ENCODE results near the gene ARL8A. TPM values are rescaled to one million over a fixed set of nuclear protein-coding genes. Genes with fewer than 3 reads are reported as not detected.
"Not testable (repeated sequence)": the region's sequence is repeated elsewhere in the genome, so short reads cannot be mapped to it uniquely, and the experiment has no call there.

Gene ARL8A
- total and polyA plus RNA-seq, 2 experiments from 2014 or later: 42.1 to 45.3 TPM

DNA sequence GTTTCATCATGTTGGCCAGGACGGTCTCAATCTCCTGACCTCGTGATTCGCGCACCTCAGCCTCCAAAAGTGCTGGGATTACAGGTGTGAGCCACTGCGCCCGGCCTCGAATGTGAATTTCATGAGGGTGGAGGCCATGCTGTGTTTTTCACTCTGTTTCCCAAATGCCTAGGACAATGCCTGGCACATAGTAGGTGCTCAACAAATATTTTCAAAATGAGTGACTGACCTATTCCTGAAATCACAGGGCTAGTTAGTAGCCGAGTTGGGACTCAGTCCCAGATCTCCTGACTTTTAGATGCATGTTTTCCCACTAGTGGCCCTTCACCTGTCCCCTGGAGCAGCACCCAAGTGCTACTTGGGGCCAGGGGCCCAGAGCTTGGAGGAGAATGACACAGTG, 28.2 kb downstream of the ARL8A start:
- H3K27ac ChIP-seq: no peak overlapping the region
- no peaks in the 10 kb centered on the region for H3K9me3 ChIP-seq (ENCODE audit: low read depth)
- H3K4me3 ChIP-seq: no peak overlapping the region
- no peaks in the 10 kb centered on the region for H3K27me3 ChIP-seq
- no peak for TF ChIP-seq CTCF (IDR thresholded peaks at IDR 0.05; ENCODE audit: low read depth, low read length)
- peaks cover 8% of the 10 kb centered on the region for H3K4me1 ChIP-seq (ENCODE audit: low read depth)
- DNase-seq (ENCODE audit: low read depth in 1 of 2, low spot score in 1 of 2): no peak
- no peaks in the 10 kb centered on the region for H3K36me3 ChIP-seq

- H3K9me3 ChIP-seq (ENCODE audit: low read depth): no peaks in the 10 kb centered on the region
- no peak for TF ChIP-seq CTCF (IDR thresholded peaks at IDR 0.05; ENCODE audit: low read depth, low read length)
- no peak overlapping the region for H3K4me3 ChIP-seq
- H3K4me1 ChIP-seq (ENCODE audit: low read depth): peaks cover 8% of the 10 kb centered on the region
- H3K27ac ChIP-seq: no peak overlapping the region
- no peak for DNase-seq (ENCODE audit: low read depth in 1 of 2, low spot score in 1 of 2)
- H3K27me3 ChIP-seq: no peaks in the 10 kb centered on the region
- no peaks in the 10 kb centered on the region for H3K36me3 ChIP-seq
These were observed 30.7 kb downstream of the ARL8A start for GRCh38 chr1:202113690-202114300.

DNA sequence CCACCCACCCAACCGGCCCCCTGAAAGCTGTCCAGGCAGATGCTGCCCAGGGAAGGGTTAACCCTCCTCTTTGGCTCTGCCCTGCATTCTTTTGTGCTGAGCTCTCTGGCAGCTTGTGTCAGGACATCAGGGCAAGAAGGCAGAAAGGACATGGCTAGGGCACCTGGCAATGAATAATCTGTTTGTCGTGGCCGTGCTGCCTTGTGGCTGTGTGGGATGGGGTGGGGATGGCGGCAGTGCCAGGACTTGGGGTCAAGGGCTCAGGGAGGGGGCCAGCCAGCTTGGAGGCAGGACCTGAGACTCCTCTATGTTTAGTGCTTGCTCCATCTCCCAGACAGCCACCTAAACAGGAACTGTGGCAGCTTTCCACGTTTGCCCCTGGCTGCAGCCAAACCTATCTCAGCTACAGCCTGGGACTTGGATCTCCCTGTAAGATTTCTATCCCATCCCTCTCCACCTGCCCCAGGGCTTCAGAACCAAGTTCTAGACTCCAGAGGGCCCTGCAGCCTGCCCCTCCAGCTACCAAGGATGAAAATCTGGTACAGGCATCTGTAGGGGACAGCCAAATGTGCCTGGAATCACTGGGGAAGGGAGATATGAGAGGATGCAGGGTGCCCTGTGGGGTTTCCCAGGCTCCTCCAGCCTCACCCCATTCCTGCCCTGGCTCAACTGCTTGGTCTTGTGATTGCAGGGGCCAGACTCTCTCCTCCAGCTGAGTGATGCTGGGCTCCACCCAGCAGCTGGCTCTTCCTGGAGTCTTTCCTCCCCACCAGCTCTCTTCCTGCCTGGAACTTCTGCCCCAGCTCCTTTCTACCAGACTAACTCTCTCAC, 31.5 kb downstream of the ARL8A start:
- no peak for DNase-seq (ENCODE audit: low read depth in 1 of 2, low spot score in 1 of 2)
- peaks cover 11% of the 10 kb centered on the region for H3K4me1 ChIP-seq (ENCODE audit: low read depth)
- no peaks in the 10 kb centered on the region for H3K27me3 ChIP-seq
- no peak overlapping the region for H3K4me3 ChIP-seq
- no peak for TF ChIP-seq CTCF (IDR thresholded peaks at IDR 0.05; ENCODE audit: low read depth, low read length)
- H3K9me3 ChIP-seq (ENCODE audit: low read depth): no peaks in the 10 kb centered on the region
- H3K27ac ChIP-seq: peak overlapping the region; percentile 45
- H3K36me3 ChIP-seq: no peaks in the 10 kb centered on the region

DNA sequence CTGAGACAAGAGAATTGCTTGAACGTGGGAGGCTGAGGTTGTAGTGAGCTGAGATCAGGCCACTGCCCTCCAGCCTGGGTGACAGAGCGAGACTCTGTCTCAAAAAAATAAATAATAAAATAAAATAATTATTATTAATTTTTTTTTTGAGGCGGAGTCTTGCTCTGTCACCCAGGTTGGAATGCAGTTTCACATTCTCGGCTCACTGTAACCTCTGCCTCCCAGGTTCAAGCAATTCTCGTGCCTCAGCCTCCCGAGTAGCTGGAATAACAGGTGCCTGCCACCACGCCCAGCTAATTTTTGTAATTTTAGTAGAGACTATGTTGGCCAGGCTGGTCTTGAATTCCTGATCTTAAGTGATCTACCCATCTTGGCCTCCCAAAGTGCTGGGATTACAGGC, 32.9 kb downstream of the ARL8A start:
- H3K4me1 ChIP-seq (ENCODE audit: low read depth): peaks cover 17% of the 10 kb centered on the region
- not testable (repeated sequence) for H3K27ac ChIP-seq; H3K36me3 ChIP-seq; H3K9me3 ChIP-seq (ENCODE audit: low read depth); H3K4me3 ChIP-seq; DNase-seq (ENCODE audit: low read depth in 1 of 2, low spot score in 1 of 2); H3K27me3 ChIP-seq

DNA sequence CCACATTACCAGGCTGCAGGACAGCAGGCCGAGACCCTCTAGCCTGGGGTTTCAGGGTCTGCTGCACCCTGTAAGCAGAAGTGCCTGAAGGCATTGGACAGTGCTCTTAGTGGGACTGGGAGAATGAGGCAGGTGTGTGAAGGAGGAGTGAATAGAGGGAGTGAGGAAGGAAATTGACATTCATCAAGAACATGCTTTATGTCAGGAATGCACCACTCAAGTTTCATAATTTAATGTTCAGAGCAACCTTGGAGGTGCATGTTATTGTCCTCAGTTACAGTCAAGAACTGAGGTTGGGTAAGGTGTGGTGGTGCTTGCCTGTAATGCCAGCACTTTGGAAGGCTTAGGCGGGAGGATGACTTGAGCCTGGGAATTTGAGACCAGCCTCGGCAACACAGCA, 33.6 kb downstream of the ARL8A start:
- H3K4me1 ChIP-seq (ENCODE audit: low read depth): peaks cover 18% of the 10 kb centered on the region
- DNase-seq (ENCODE audit: low read depth in 1 of 2, low spot score in 1 of 2): no peak
- no peak for TF ChIP-seq CTCF (IDR thresholded peaks at IDR 0.05; ENCODE audit: low read depth, low read length)

More for the DNA sequence above, 33.6 kb downstream of the ARL8A start:
- no peaks in the 10 kb centered on the region for H3K36me3 ChIP-seq
- H3K27me3 ChIP-seq: no peaks in the 10 kb centered on the region
- H3K9me3 ChIP-seq (ENCODE audit: low read depth): no peaks in the 10 kb centered on the region
- H3K27ac ChIP-seq: no peak overlapping the region
- no peak overlapping the region for H3K4me3 ChIP-seq

Data from cardiac muscle cell (in vitro differentiated cells and primary cell).